Measurements from ENCODE around the gene TNFRSF18.

TNFRSF18 gene

GRCh38 chr1:1205769-1206375 lies 520 bp downstream of the TNFRSF18 start:
- in situ Hi-C loops (cut with MboI; ENCODE audit: low pct_unique_long_range_greater_than_20kb, low sequenced_read_pairs, unreplicated experiment): no loop called here
- TF ChIP-seq CTCF (IDR thresholded peaks at IDR 0.05; ENCODE audit: extremely low read depth, insufficient read depth, missing control alignments): peak; percentile 1
- DNase-seq (ENCODE audit: low spot score): no peak

GRCh38 chr1:1204998-1205768 lies 1.2 kb downstream of the TNFRSF18 start:
- in situ Hi-C loops (cut with MboI; ENCODE audit: low pct_unique_long_range_greater_than_20kb, low sequenced_read_pairs, unreplicated experiment): no loop called here
- no peak for TF ChIP-seq CTCF (IDR thresholded peaks at IDR 0.05; ENCODE audit: extremely low read depth, insufficient read depth, missing control alignments)
- DNase-seq (ENCODE audit: low spot score): no peak

- no peak for TF ChIP-seq CTCF (IDR thresholded peaks at IDR 0.05; ENCODE audit: extremely low read depth, insufficient read depth, missing control alignments)
- in situ Hi-C loops (cut with MboI; ENCODE audit: low pct_unique_long_range_greater_than_20kb, low sequenced_read_pairs, unreplicated experiment): no loop called here
- DNase-seq (ENCODE audit: low spot score): no peak
These were observed 1.9 kb downstream of the TNFRSF18 start for GRCh38 chr1:1204425-1204920.

- DNase-seq (ENCODE audit: low spot score): no peak
- no peak for TF ChIP-seq CTCF (IDR thresholded peaks at IDR 0.05; ENCODE audit: extremely low read depth, insufficient read depth, missing control alignments)
- in situ Hi-C loops (cut with MboI; ENCODE audit: low pct_unique_long_range_greater_than_20kb, low sequenced_read_pairs, unreplicated experiment): no loop called here
These were observed 2.6 kb downstream of the TNFRSF18 start for GRCh38 chr1:1203561-1204424.

- DNase-seq (ENCODE audit: low spot score): no peak
- TF ChIP-seq CTCF (IDR thresholded peaks at IDR 0.05; ENCODE audit: extremely low read depth, insufficient read depth, missing control alignments): no peak
- in situ Hi-C loops (cut with MboI; ENCODE audit: low pct_unique_long_range_greater_than_20kb, low sequenced_read_pairs, unreplicated experiment): no loop called here
These were observed 3.4 kb downstream of the TNFRSF18 start for GRCh38 chr1:1202831-1203560.

Measured in GM13977 (cell line).